IMR-90 (cell line): ENCODE results near the gene TNK2. TPM values are rescaled to one million over a fixed set of nuclear protein-coding genes. Genes with fewer than 3 reads are reported as not detected.

Experiments used
- ATAC-seq: fragments of 200-7000 bp; cut with Tn5 transposase; 2 replicates; pipeline ENCODE4 v1.9.1; 2020; ENCODE audit warnings: low read depth, mild to moderate bottlenecking, moderate library complexity
- BruUV-seq: library from RNA; stranded (reverse); fragments of 400-500 nt; replicated peaks from 2 replicates; lab custom pipeline; 2021; lab: Mats Ljungman, UMichigan
- CTCF ChIA-PET: fragments of 300-600 bp; formaldehyde crosslinking; extraction: SDS; loops from one replicate; lab custom pipeline; 2021; ENCODE audit warnings: antibody characterized with exemption; lab: Yijun Ruan, JAX
- POLR2A ChIA-PET: fragments of 300-600 bp; sonication (Branson Sonifier 250); formaldehyde crosslinking; loops from one replicate; lab custom pipeline; 2022; ENCODE audit warnings: antibody characterized with exemption; ENCODE audit not compliant: unreplicated experiment; lab: Charles Lee
- DNase-seq: peaks from one replicate; pipeline ENCODE4 v3.0.0; 2013
- H2AFZ ChIP-seq: replicated peaks from 2 replicates; pipeline ENCODE3; 2013; ENCODE audit warnings: low read length, mild to moderate bottlenecking; ENCODE audit not compliant: poor library complexity
- H2AK5ac ChIP-seq: 2 replicates; pipeline ENCODE4 v1.6.1; 2013; ENCODE audit warnings: low read depth, low read length, inconsistent platforms
- H2AK9ac ChIP-seq: replicated peaks from 2 replicates; pipeline ENCODE3; 2013; ENCODE audit warnings: mild to moderate bottlenecking, low read depth, low read length, moderate library complexity; ENCODE audit not compliant: poor library complexity
- H2BK120ac ChIP-seq: 2 replicates; pipeline ENCODE4 v1.6.1; 2013; ENCODE audit warnings: low read depth, low read length, inconsistent platforms
- H2BK15ac ChIP-seq: 3 replicates; pipeline ENCODE4 v1.6.1; 2013; ENCODE audit warnings: low read depth, low read length, inconsistent platforms
- H2BK20ac ChIP-seq: 2 replicates; pipeline ENCODE4 v1.6.1; 2013; ENCODE audit warnings: low read depth, mild to moderate bottlenecking, inconsistent platforms, low read length, moderate library complexity
- H2BK5ac ChIP-seq: 2 replicates; pipeline ENCODE4 v1.6.1; 2013; ENCODE audit warnings: mild to moderate bottlenecking, low read depth, low read length, inconsistent platforms; ENCODE audit not compliant: poor library complexity, severe bottlenecking
- H3K14ac ChIP-seq: replicated peaks from 2 replicates; pipeline ENCODE4 v1.6.1; 2013; ENCODE audit warnings: low read depth, low read length, inconsistent platforms
- H3K18ac ChIP-seq: 2 replicates; pipeline ENCODE4 v1.6.1; 2013; ENCODE audit warnings: low read depth, low read length, control low read depth
- H3K23ac ChIP-seq: 2 replicates; pipeline ENCODE4 v1.6.1; 2013; ENCODE audit warnings: low read depth, low read length, inconsistent platforms
- H3K27ac ChIP-seq: 2 replicates; pipeline ENCODE4 v1.5.1; 2013; ENCODE audit warnings: mild to moderate bottlenecking, control low read depth, low read length; ENCODE audit not compliant: insufficient read depth
- H3K27me3 ChIP-seq: 2 replicates; pipeline ENCODE4 v1.6.1; 2013; ENCODE audit warnings: low read length; ENCODE audit not compliant: control insufficient read depth, insufficient read depth
- H3K36me3 ChIP-seq: 2 replicates; pipeline ENCODE4 v1.6.1; 2013; ENCODE audit warnings: low read length, mixed read lengths; ENCODE audit not compliant: control insufficient read depth, insufficient read depth
- H3K4ac ChIP-seq: 2 replicates; pipeline ENCODE4 v1.6.1; 2013; ENCODE audit warnings: low read depth, low read length, inconsistent platforms
- H3K4me1 ChIP-seq: 2 replicates; pipeline ENCODE4 v1.6.1; 2013; ENCODE audit warnings: low read length, mixed read lengths; ENCODE audit not compliant: control insufficient read depth, insufficient read depth
- H3K4me2 ChIP-seq: 2 replicates; pipeline ENCODE4 v1.6.1; 2013; ENCODE audit warnings: low read depth, mild to moderate bottlenecking, control low read depth, low read length, moderate library complexity
- H3K4me3 ChIP-seq: 2 replicates; pipeline ENCODE4 v1.5.1; 2013; ENCODE audit warnings: low read depth, mild to moderate bottlenecking, control low read depth, low read length, moderate library complexity; ENCODE audit not compliant: insufficient read depth
- H3K56ac ChIP-seq: 2 replicates; pipeline ENCODE4 v1.6.1; 2013; ENCODE audit warnings: low read length, inconsistent platforms; ENCODE audit not compliant: insufficient read depth; ENCODE audit errors: extremely low read depth
- H3K79me1 ChIP-seq, 2 experiments: 2 replicates each; pipeline ENCODE4 v1.6.1; 2013; ENCODE audit warnings: low read length in 2 of 2, inconsistent platforms in 1 of 2, low read depth in 1 of 2
- H3K9ac ChIP-seq: 2 replicates; pipeline ENCODE4 v1.6.1; 2013; ENCODE audit warnings: low read depth, low read length, control low read depth
- H3K9me1 ChIP-seq: 2 replicates; pipeline ENCODE4 v1.6.1; 2013; ENCODE audit warnings: low read length, inconsistent platforms; ENCODE audit not compliant: insufficient read depth
- H3K9me3 ChIP-seq: 2 replicates; pipeline ENCODE4 v1.6.1; 2013; ENCODE audit warnings: low read length; ENCODE audit not compliant: control insufficient read depth, insufficient read depth
- H4K20me1 ChIP-seq: 2 replicates; pipeline ENCODE4 v1.6.1; 2013; ENCODE audit warnings: low read length, inconsistent platforms; ENCODE audit not compliant: insufficient read depth
- H4K5ac ChIP-seq: 2 replicates; pipeline ENCODE4 v1.6.1; 2013; ENCODE audit warnings: mild to moderate bottlenecking, low read depth, low read length, control low read depth
- H4K8ac ChIP-seq, 2 experiments: 2 replicates each; pipeline ENCODE4 v1.6.1; 2013; ENCODE audit warnings: low read depth in 2 of 2, low read length in 2 of 2, control low read depth in 1 of 2, inconsistent platforms in 1 of 2
- H4K91ac ChIP-seq: 2 replicates; pipeline ENCODE4 v1.6.1; 2013; ENCODE audit warnings: low read depth, low read length, inconsistent platforms; ENCODE audit not compliant: insufficient read depth
- BHLHE40 ChIP-seq: fragments of 150-350 bp; IDR thresholded peaks from 2 replicates; pipeline ENCODE4 v1.6.1; 2016; ENCODE audit warnings: mild to moderate bottlenecking, low read depth, low read length
- MAFK ChIP-seq: IDR thresholded peaks from 2 replicates; pipeline ENCODE4 v1.6.1; 2012; ENCODE audit warnings: low read depth, low read length, improper control_type of control experiment
- RAD21 ChIP-seq: IDR thresholded peaks from 2 replicates; pipeline ENCODE4 v1.6.1; 2012; ENCODE audit warnings: low read length, improper control_type of control experiment
- SMC3 ChIP-seq: fragments of 150-350 bp; IDR thresholded peaks from 2 replicates; pipeline ENCODE4 v1.6.1; 2016; ENCODE audit warnings: low read depth, mild to moderate bottlenecking, antibody characterized with exemption, low read length, moderate library complexity
- WGBS, 2 experiments: methylation state at CpG; one replicate each; pipeline versions ENCODE4 v1.1.5 to v1.1.7; 2013; ENCODE audit warnings: missing lambda C conversion rate in 2 of 2; ENCODE audit not compliant: insufficient read length in 1 of 2; ENCODE audit errors: extremely low coverage in 2 of 2; 5-methylcytosine and 5-hydroxymethylcytosine counted together
- dilution Hi-C: fragments of 300-500 bp; cut with HindIII; formaldehyde crosslinking; loops from one replicate; pipeline ENCODE4 v1.14.3; 2018; ENCODE audit warnings: low sequenced_read_pairs; ENCODE audit not compliant: unreplicated experiment
- in situ Hi-C: fragments of 300-500 bp; cut with MboI; formaldehyde crosslinking; loops from 3 replicates; pipeline ENCODE4 v1.14.3; 2019; ENCODE audit warnings: low sequenced_read_pairs, inconsistent platforms, mixed read lengths
- intact Hi-C: fragments of 100-400 bp; cut with micrococcal nuclease; formaldehyde crosslinking; loops from 2 replicates; pipeline ENCODE4 v1.10.0; 2022
- polyA plus RNA-seq, 3 experiments: library from polyadenylated mRNA; depleted of rRNA; stranded (reverse); fragments of >200 nt; gene quantifications; 2 replicates each; pipeline ENCODE4 v1.2.3, GENCODE V29; 2012; ENCODE audit warnings: low replicate concordance in 1 of 3
- total RNA-seq: library from RNA; depleted of rRNA; stranded (reverse); fragments of >200 nt; gene quantifications from 2 replicates; pipeline ENCODE4 v1.2.3, GENCODE V29; 2012
- TF ChIP-seq, protein P1 (sequence below): fragments of 150-350 bp; IDR thresholded peaks from 2 replicates; pipeline ENCODE4 v1.6.1; 2017; ENCODE audit warnings: mild to moderate bottlenecking, antibody characterized with exemption, low read length, low read depth

Gene TNK2
- total and polyA plus RNA-seq, 2 of the 4 experiments (the other 2 are of a cell fraction): 2.2 to 13.8 TPM

DNA sequence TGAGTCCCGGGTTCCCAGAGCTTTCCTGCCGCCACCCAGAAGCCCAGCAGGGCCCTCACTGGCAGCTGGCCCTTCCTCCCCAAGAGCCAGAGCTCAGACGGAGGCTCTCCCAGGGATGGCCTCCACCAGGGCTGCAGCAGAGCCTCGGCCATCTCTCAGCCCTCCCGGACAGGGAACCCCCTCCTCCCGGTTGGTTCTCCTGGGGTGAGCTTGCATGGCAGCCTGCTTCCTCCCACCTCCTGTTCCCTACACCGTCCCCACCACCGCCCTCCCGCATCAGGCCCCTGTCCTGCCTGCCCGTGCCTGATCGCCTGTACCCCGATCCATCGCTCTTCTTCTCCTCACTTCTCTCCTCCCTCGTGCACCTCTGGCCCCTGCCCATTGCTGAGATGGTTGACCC, 72.6 kb downstream of the TNK2 start:
- H3K9me1 ChIP-seq: no peaks in the 10 kb centered on the region
- in situ Hi-C loops: no loop called here

More for the DNA sequence above, 72.6 kb downstream of the TNK2 start:
- Histone ChIP-seq H3K36me3 (no peaks in the 10 kb centered on the region), H3K23ac (no peak overlapping the region), H4K20me1 (no peaks in the 10 kb centered on the region), H3K27me3 (peaks cover 50% of the 10 kb centered on the region), H2BK15ac (no peak overlapping the region), H4K5ac (no peak overlapping the region), H3K14ac (no peak overlapping the region), H3K9me3 (no peaks in the 10 kb centered on the region), H3K9ac (no peak overlapping the region), H3K4me1 (no peaks in the 10 kb centered on the region), H4K8ac (no peak overlapping the region), H3K4ac (no peak overlapping the region), H3K56ac (no peak overlapping the region), H2BK120ac (no peak overlapping the region), H2BK20ac (no peak overlapping the region), H2BK5ac (no peak overlapping the region), H2AFZ (no peak overlapping the region), H3K27ac (no peak overlapping the region), H2AK9ac (no peak overlapping the region), H2AK5ac (no peak overlapping the region), H3K4me3 (no peak overlapping the region), H3K4me2 (no peak overlapping the region), H3K79me1 (no peaks in the 10 kb centered on the region), H4K91ac (no peak overlapping the region), H3K18ac (no peak overlapping the region)
- no peak for TF ChIP-seq BHLHE40
- TF ChIP-seq MAFK: no peak
- TF ChIP-seq RAD21: no peak
- TF ChIP-seq, protein P1, sequence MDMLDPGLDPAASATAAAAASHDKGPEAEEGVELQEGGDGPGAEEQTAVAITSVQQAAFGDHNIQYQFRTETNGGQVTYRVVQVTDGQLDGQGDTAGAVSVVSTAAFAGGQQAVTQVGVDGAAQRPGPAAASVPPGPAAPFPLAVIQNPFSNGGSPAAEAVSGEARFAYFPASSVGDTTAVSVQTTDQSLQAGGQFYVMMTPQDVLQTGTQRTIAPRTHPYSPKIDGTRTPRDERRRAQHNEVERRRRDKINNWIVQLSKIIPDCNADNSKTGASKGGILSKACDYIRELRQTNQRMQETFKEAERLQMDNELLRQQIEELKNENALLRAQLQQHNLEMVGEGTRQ: no peak
- no peak for TF ChIP-seq SMC3
- BruUV-seq: no TSS peak
- ChIA-PET POLR2A (no interaction called here), CTCF (interaction anchor here (1.6 kb wide), 1 partner anchor 14 kb away, joined by 4 read pairs; no protein-coding TSS in a partner anchor)
- 75% methylated on average over 9 of the region's 14 CpGs; no CpG with 5 or more reads in 1 of the 2 experiments for WGBS, 2 experiments
- dilution Hi-C loops (no loop called here), intact Hi-C loops (no loop called here)
- no peak for DNase-seq
- no peak for ATAC-seq
